Naive B cell (primary cell): Measurements from ENCODE around the gene CYS1. TPM values are rescaled to one million over a fixed set of nuclear protein-coding genes. Genes with fewer than 3 reads are reported as not detected.

Source experiments
- ATAC-seq, 2 donors: fragments of 150-1000 bp; cut with Tn5 transposase; 2 replicates each; pipeline ENCODE4 v1.10.0; 2021; ENCODE audit warnings: low read depth in 2 of 2, mild to moderate bottlenecking in 2 of 2, moderate library complexity in 2 of 2
- DNase-seq: peaks from one replicate; pipeline ENCODE4 v3.0.0; 2022
- H3K27ac Mint-ChIP-seq, 6 donors: one replicate each; pipeline ENCODE4 v1.8.0; 2020 to 2022; ENCODE audit warnings: mild to moderate bottlenecking in 6 of 6, mixed read lengths in 6 of 6, moderate library complexity in 5 of 6, inconsistent platforms in 2 of 6
- H3K27me3 Mint-ChIP-seq, 3 donors: one replicate each; pipeline ENCODE4 v1.8.0; 2021 to 2022; ENCODE audit warnings: mixed read lengths in 3 of 3, mild to moderate bottlenecking in 1 of 3
- H3K36me3 Mint-ChIP-seq, 2 donors: one replicate each; pipeline ENCODE4 v1.8.0; 2020 to 2022; ENCODE audit warnings: mixed read lengths in 2 of 2, inconsistent platforms in 1 of 2, mild to moderate bottlenecking in 1 of 2
- H3K4me1 Mint-ChIP-seq, 3 donors: one replicate each; pipeline ENCODE4 v1.8.0; 2020 to 2022; ENCODE audit warnings: mixed read lengths in 3 of 3, inconsistent platforms in 1 of 3, mild to moderate bottlenecking in 1 of 3, moderate library complexity in 1 of 3
- H3K4me3 Mint-ChIP-seq, 8 donors: one replicate each; pipeline ENCODE4 v1.8.0; 2020 to 2022; ENCODE audit warnings: mild to moderate bottlenecking in 8 of 8, mixed read lengths in 8 of 8, moderate library complexity in 8 of 8, inconsistent platforms in 2 of 8
- H3K9me3 Mint-ChIP-seq, 7 donors: one replicate each; pipeline ENCODE4 v1.8.0; 2020 to 2022; ENCODE audit warnings: mixed read lengths in 7 of 7, mild to moderate bottlenecking in 5 of 7, inconsistent platforms in 2 of 7, moderate library complexity in 1 of 7
- polyA plus RNA-seq, 6 donors: library from polyadenylated mRNA; unstranded; fragments of 300-500 nt; fragmentation: Illumina TruSeq; gene quantifications; one replicate each; pipeline ENCODE4 v1.2.3, GENCODE V29; 2021; ENCODE audit warnings: low read depth in 6 of 6

CYS1 gene
- polyA plus RNA-seq, 6 donors from 2014 or later: not detected

DNA sequence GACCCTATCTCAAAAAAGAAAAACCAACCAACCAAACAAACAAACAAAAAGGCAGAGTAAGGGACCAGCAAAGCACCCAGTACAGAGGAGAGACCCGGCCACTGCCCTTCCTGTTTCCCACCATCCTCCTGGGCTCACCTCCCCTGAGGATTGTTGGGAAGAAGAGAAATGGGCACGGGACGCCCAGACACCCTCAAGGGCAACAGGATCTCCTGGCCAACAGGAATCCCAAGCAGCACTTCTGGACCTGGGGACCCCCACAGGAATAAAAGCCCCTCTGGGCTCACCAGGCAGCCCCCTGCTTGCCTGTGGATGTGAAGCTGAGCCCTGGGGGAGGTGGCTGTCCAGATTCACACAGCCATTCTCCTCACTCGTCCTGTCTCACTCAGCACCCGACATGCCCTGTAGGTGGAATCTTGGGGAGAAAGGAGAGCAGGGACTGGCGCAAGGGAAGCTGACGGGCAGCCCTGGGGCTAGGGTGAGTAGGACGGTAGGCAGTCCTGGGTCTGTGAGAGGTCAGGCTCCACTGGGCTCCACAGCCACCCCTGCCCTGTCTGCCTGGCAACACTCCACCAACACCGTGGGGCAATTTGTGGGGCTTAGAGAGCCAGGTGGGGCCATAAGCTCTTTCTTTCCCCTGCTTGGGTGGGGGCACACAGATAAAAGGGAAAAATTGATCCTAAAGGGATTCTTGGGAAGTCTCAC lies 18.8 kb downstream of the CYS1 start:
- Mint-ChIP-seq H3K36me3 (no peaks in the 10 kb centered on the region), H3K27me3 (peaks cover 1 to 31% (median 5%) of the 10 kb centered on the region in 3 donors), H3K27ac (no peak overlapping the region), H3K4me1 (peaks cover 0 to 8% (median 0%) of the 10 kb centered on the region in 3 donors), H3K9me3 (no peaks in the 10 kb centered on the region), H3K4me3 (no peak overlapping the region)
- no peak for DNase-seq
- no peak for ATAC-seq

GRCh38 chr2:10059552-10060335 lies 20.5 kb downstream of the CYS1 start:
- no peak overlapping the region for H3K4me3 Mint-ChIP-seq
- ATAC-seq: no peak
- peaks cover 0 to 10% of the 10 kb centered on the region in 2 donors for H3K36me3 Mint-ChIP-seq
- no peak for DNase-seq
- H3K27me3 Mint-ChIP-seq: peaks cover 0 to 16% (median 5%) of the 10 kb centered on the region in 3 donors
- no peak overlapping the region for H3K27ac Mint-ChIP-seq
- H3K9me3 Mint-ChIP-seq: no peaks in the 10 kb centered on the region
- H3K4me1 Mint-ChIP-seq: peaks cover 0 to 5% (median 0%) of the 10 kb centered on the region in 3 donors

- Mint-ChIP-seq H3K4me3 (no peak overlapping the region), H3K36me3 (peaks cover 0 to 16% of the 10 kb centered on the region in 2 donors), H3K9me3 (no peaks in the 10 kb centered on the region), H3K27ac (no peak overlapping the region), H3K27me3 (peaks cover 0 to 16% (median 5%) of the 10 kb centered on the region in 3 donors), H3K4me1 (peaks cover 0 to 5% (median 0%) of the 10 kb centered on the region in 3 donors)
- DNase-seq (no peak), ATAC-seq (no peak)
Measured at GRCh38 chr2:10059016-10059351, 21.2 kb downstream of the CYS1 start.

DNA sequence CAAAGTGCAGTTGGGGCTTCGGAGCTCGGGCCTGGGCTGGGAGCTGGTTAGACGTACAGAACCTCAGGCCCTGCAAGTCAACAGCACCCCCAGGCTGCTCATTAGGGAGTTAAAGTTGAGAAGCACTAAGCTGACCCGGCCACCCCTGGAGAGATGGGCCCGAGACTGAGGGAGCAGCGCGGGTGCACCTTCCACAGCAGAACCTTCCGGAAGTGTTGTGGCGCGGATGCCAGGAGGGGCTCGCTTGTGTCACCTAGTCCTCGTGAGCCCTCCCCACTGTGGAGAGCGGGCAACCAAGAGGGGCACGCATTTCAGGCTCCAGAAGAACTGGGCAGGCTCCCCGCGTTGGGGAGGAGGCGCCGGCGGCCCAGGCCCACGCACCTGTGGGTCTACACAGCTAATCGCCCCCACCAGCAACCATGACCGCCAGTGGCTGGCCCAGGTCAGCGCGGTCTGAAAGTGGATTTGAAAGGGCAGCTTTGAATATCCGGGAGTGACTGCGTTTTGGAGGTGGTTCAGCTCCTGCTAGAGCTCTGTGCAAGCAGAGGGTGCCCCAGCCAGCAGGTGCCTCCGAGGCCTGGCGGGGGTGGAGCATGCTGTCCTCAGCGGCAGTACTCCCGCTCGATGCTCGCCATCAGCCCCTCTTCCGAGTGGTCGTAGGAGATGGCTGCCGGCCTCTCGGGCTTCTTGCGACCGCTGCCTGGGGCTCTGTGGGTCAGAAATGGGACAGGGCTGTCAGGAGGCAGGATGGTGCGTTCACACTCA lies 21.8 kb downstream of the CYS1 start:
- Mint-ChIP-seq H3K9me3 (no peaks in the 10 kb centered on the region), H3K36me3 (peaks cover 1 to 21% of the 10 kb centered on the region in 2 donors)

GRCh38 chr2:10057231-10058107 lies 22.7 kb downstream of the CYS1 start:
- Mint-ChIP-seq H3K36me3 (peaks cover 9 to 21% of the 10 kb centered on the region in 2 donors), H3K4me1 (peaks cover 0 to 5% (median 0%) of the 10 kb centered on the region in 3 donors), H3K9me3 (no peaks in the 10 kb centered on the region), H3K27ac (peak overlapping the region in 1 of 6 donors; percentile 9), H3K4me3 (no peak overlapping the region), H3K27me3 (peaks cover 0 to 16% (median 5%) of the 10 kb centered on the region in 3 donors)
- ATAC-seq (peak in 1 of 2 donors; percentile 28), DNase-seq (no peak)

More for the DNA sequence above, 21.8 kb downstream of the CYS1 start:
- DNase-seq: no peak
- Mint-ChIP-seq H3K4me3 (no peak overlapping the region), H3K27ac (no peak overlapping the region), H3K4me1 (peaks cover 0 to 5% (median 0%) of the 10 kb centered on the region in 3 donors), H3K27me3 (peaks cover 0 to 16% (median 5%) of the 10 kb centered on the region in 3 donors)
- ATAC-seq: no peak

DNA sequence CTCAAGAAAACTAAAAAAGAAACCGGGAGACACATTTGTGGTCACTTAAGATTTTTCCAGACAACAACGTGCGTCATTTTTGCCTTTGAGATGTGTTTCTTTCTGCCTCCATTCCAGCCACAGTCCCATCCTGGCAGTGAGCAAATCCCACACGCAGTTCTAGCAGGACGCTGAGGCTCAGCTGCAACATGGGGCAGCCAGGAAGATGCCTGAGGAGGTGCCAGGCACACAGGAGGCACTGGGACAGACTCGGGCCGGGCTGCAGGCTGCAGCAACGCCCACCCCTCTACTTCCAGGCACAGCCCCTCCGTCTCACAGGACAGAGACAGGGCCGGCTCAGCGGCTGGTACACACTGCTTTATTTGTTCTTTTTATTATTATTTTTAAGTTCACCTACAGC lies 23.8 kb downstream of the CYS1 start:
- Mint-ChIP-seq H3K27me3 (peaks cover 0 to 16% (median 4%) of the 10 kb centered on the region in 3 donors), H3K36me3 (peaks cover 14 to 21% of the 10 kb centered on the region in 2 donors), H3K4me1 (peaks cover 0 to 5% (median 0%) of the 10 kb centered on the region in 3 donors), H3K9me3 (no peaks in the 10 kb centered on the region), H3K27ac (peak overlapping the region in 1 of 6 donors; percentile 34), H3K4me3 (no peak overlapping the region)
- ATAC-seq (no peak), DNase-seq (no peak)

DNA sequence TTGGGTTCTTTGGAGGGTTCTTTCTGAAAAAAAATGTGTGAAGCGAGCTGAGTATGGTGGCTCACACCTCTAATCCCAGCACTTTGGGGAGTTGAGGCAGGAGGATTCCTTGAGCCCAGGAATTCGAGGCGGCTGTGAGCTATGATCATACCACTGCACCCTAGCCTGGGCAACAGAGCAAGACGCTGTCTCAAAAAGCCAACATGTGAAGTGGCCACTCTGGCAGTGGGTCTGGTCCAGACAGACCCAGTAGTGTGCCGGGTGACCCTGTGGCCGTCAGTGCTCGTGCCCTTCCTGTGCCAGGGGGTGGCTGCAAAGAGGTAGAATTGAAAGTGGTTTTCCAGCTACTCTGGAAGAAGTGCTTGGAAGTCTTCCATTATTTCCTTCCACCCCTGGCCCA lies 25.2 kb downstream of the CYS1 start:
- H3K4me3 Mint-ChIP-seq: no peak overlapping the region
- peaks cover 14 to 21% of the 10 kb centered on the region in 2 donors for H3K36me3 Mint-ChIP-seq
- H3K4me1 Mint-ChIP-seq: peaks cover 0 to 5% (median 0%) of the 10 kb centered on the region in 3 donors
- no peaks in the 10 kb centered on the region for H3K9me3 Mint-ChIP-seq
- no peak for ATAC-seq
- no peak overlapping the region for H3K27ac Mint-ChIP-seq
- DNase-seq: no peak
- peaks cover 0 to 12% (median 0%) of the 10 kb centered on the region in 3 donors for H3K27me3 Mint-ChIP-seq

DNA sequence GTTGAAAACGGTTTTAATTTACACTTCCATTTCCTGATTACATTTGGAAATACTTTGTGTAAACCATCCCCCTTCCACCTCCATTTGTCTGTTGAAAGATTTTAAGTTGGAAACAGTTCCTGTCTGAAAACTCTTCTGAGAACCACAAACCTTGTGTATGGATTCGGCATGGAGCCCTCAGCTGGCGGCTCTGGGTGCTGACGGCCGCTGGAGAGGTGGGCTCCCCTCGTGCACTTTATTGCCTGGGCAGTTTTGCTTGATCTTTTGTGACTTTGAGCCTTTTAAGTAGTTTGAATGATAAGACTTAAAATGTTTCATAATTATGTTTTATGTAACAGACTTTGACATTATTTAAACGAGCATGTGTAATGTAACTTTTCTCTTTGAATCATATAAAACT lies 25.8 kb downstream of the CYS1 start:
- DNase-seq (no peak), ATAC-seq (no peak)
- H3K4me3 Mint-ChIP-seq: no peak overlapping the region
- H3K36me3 Mint-ChIP-seq: peaks cover 14 to 21% of the 10 kb centered on the region in 2 donors
- H3K27me3 Mint-ChIP-seq: peaks cover 0 to 12% (median 0%) of the 10 kb centered on the region in 3 donors
- H3K4me1 Mint-ChIP-seq: peaks cover 0 to 5% (median 3%) of the 10 kb centered on the region in 3 donors
- H3K9me3 Mint-ChIP-seq: no peaks in the 10 kb centered on the region
- no peak overlapping the region for H3K27ac Mint-ChIP-seq

DNA sequence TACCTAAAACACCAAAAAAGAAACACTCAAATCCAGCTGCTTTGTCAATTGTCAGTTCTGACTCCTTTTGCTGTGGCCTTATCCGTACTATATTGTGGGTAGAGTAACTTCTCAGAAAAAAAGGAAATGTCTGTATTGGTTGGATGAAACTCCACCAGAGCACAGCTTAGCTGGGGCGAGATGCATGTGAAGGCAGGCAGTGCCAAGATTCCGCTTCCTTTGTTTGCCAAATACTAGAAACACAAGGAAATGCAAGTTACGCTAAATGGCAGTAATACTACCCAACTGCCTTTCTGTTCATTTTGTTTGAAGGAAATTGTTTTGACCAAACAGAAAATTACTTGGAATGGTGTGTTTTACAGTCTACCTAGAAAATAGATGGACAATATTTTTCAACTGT lies 26.9 kb downstream of the CYS1 start:
- Mint-ChIP-seq H3K4me1 (peaks cover 0 to 5% (median 5%) of the 10 kb centered on the region in 3 donors), H3K9me3 (no peaks in the 10 kb centered on the region), H3K36me3 (peaks cover 14 to 21% of the 10 kb centered on the region in 2 donors), H3K27ac (no peak overlapping the region), H3K27me3 (peaks cover 0 to 12% (median 0%) of the 10 kb centered on the region in 3 donors), H3K4me3 (no peak overlapping the region)
- DNase-seq (no peak), ATAC-seq (no peak)

- no peak for DNase-seq
- Mint-ChIP-seq H3K36me3 (peaks cover 14 to 21% of the 10 kb centered on the region in 2 donors), H3K27me3 (peaks cover 0 to 5% (median 0%) of the 10 kb centered on the region in 3 donors), H3K27ac (no peak overlapping the region), H3K9me3 (no peaks in the 10 kb centered on the region), H3K4me3 (no peak overlapping the region), H3K4me1 (peaks cover 0 to 5% (median 5%) of the 10 kb centered on the region in 3 donors)
- ATAC-seq: no peak
Measured at GRCh38 chr2:10052216-10052615, 28.0 kb downstream of the CYS1 start.

DNA sequence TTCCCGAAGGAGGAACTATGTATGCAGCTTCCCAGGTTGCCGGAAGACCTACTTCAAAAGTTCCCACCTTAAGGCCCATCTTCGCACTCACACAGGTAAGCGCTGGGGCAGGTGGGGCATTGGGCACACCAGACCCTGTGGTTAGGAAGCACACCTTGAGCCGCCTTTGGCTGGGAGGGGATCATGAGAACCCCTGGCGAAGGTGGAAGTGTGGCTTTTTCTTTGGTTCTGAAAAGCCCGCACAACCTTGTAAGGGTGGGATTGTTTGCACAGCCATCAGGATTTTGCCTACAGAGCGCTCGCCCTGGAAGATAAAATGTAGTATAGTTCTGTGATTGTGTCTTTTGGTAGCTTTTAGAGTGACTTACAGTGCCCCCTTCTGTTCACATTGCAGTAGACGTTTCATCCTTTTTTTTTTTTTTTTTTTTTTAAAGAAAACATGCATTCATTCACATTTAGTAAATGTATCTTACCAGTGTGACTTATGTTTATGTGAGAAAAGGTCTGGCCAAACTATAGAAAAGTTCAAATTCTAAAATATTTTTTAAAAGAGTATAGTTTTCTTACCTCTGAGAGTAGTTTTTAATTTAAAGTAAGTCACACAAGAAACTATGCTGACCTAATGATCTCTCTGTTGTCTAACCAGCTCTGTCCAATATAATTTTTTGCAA lies 31.6 kb downstream of the CYS1 start:
- Mint-ChIP-seq H3K27ac (peak overlapping the region in 2 of 6 donors; percentile 38 to 49), H3K4me3 (peak overlapping the region in 1 of 8 donors; percentile 44), H3K9me3 (no peaks in the 10 kb centered on the region), H3K4me1 (peaks cover 11 to 23% (median 12%) of the 10 kb centered on the region in 3 donors), H3K27me3 (no peaks in the 10 kb centered on the region), H3K36me3 (peaks cover under 1 to 14% of the 10 kb centered on the region in 2 donors)
- peak; percentile 52 for DNase-seq
- ATAC-seq: no peak
